Motor neuron (in vitro differentiated cells): ENCODE data around the gene GCNT2. TPM values are rescaled to one million over a fixed set of nuclear protein-coding genes. Genes with fewer than 3 reads are reported as not detected.
A peak's percentile ranks its signal among the peaks of the same experiment; 100 is the strongest.
"Not testable (repeated sequence)": the region's sequence is repeated elsewhere in the genome, so short reads cannot be mapped to it uniquely, and the experiment has no call there.

Source experiments
- ATAC-seq, 8 experiments: fragments of 200-7000 bp; cut with Tn5 transposase; replicated peaks in 6 of 8; 2 replicates each; pipeline ENCODE4 v1.8.0; 2021; ENCODE audit warnings: mild to moderate bottlenecking in 8 of 8, moderate library complexity in 8 of 8
- H3K27ac ChIP-seq, 2 donors: fragments of 250-450 bp; sonication (Bioruptor Pico); 2 replicates each; pipeline ENCODE4 v1.9.0; 2021; ENCODE audit warnings: antibody characterized with exemption in 2 of 2, mild to moderate bottlenecking in 2 of 2, moderate library complexity in 1 of 2
- H3K4me1 ChIP-seq, 2 donors: fragments of 250-450 bp; sonication (Bioruptor Pico); replicated peaks in 1 of 2; 2 replicates each; pipeline ENCODE4 v1.6.1; 2021; ENCODE audit warnings: antibody characterized with exemption in 2 of 2, mild to moderate bottlenecking in 2 of 2, moderate library complexity in 1 of 2
- H3K4me3 ChIP-seq, 5 donors: fragments of 250-450 bp; sonication (Bioruptor Pico); 2 replicates each; pipeline ENCODE4 v1.9.0; 2021; ENCODE audit warnings: antibody characterized with exemption in 5 of 5, mild to moderate bottlenecking in 5 of 5, moderate library complexity in 4 of 5
- WGBS, 10 experiments: fragments of 450-650 bp; shearing (Covaris generic); methylation state at CpG; one replicate each; pipeline ENCODE4 v1.0.0; 2022; 5-methylcytosine and 5-hydroxymethylcytosine counted together
- in situ Hi-C, 9 experiments: fragments of 400-800 bp; cut with MboI; loops; one replicate each; pipeline ENCODE4 v1.15.0; 2021; ENCODE audit warnings: low sequenced_read_pairs in 9 of 9, low pct_unique_long_range_greater_than_20kb in 2 of 9; ENCODE audit not compliant: unreplicated experiment in 9 of 9
- total RNA-seq, 8 experiments: library from RNA; unstranded; fragments of 300-600 nt; gene quantifications; 2 replicates each; pipeline versions ENCODE4 v1.2.3 to v1.2.4, GENCODE V29; 2022

The GCNT2 gene
- total RNA-seq, 8 experiments from 2014 or later, result 0.51 to 19.7 (median 8.0) TPM

- no peak for ATAC-seq
- H3K4me3 ChIP-seq, result peak overlapping the region; percentile 32 to 62 (median 41)
- peaks cover 24 to 49% of the 10 kb centered on the region in 2 donors for H3K4me1 ChIP-seq
- in situ Hi-C loops, result no loop called here
- H3K27ac ChIP-seq, result peak overlapping the region; percentile 67 to 74
- 0 to 48% (median 19%) methylated on average over 1 to 6 of the region's 6 CpGs; no CpG with 5 or more reads in 1 of the 10 experiments for WGBS, 10 experiments
These were observed 35.4 kb downstream of the GCNT2 start for GRCh38 chr6:10556589-10556988.

- in situ Hi-C loops, result no loop called here
- 15 to 100% (median 84%) methylated on average over 1 to 5 of the region's 6 CpGs; no CpG with 5 or more reads in 3 of the 10 experiments for WGBS, 10 experiments
- ATAC-seq, result no peak
- Histone ChIP-seq H3K4me3 (peak overlapping the region; percentile 32 to 62 (median 41)), H3K4me1 (peaks cover 28 to 49% of the 10 kb centered on the region in 2 donors), H3K27ac (peak overlapping the region; percentile 67 to 74)
These were observed 35.8 kb downstream of the GCNT2 start for GRCh38 chr6:10556992-10557391.

DNA sequence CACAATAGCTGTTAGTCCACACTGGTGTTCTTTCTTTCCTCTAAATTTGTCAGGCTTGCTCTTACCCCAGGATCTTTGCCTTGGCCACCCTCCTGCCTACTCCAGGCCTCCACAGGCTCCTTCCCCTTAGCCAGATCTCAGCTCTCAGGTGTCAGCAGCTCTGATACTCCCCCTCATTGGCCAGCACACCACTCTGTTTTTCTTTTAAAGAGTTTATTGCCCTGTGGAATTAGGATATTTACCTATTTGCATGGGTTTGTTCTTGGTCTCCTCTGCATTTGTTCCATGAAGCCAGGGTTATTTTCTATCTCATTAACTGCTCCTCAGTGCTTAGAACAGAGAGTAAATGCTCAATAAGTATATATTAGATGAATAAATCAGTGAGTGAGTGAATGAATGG lies 36.8 kb downstream of the GCNT2 start:
- H3K4me3 ChIP-seq, result peak overlapping the region; percentile 32 to 62 (median 41)
- in situ Hi-C loops, result no loop called here
- ATAC-seq, result no peak
- no peak overlapping the region for H3K27ac ChIP-seq
- H3K4me1 ChIP-seq, result peaks cover 31 to 49% of the 10 kb centered on the region in 2 donors

DNA sequence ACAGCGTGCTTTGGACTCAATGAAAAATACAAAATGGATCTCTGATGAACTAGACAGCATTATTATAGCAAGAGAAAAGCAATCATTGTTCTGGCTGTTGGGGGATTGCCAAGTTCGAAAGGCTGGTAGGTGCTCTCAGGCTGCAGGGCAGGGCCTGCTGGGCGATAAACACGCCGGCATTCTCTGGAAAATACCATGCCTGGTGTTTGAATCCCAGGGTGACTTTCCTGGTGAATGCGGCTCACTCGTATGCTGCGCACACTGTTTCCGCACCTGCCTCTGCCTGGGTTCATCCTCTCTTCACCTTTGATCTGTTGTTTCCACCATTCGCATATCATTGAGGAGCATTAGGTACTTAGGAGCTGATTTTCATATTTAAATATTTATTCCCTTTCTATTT lies 37.4 kb downstream of the GCNT2 start:
- 20 to 96% (median 31%) methylated on average over 1 to 10 of the region's 10 CpGs; no CpG with 5 or more reads in 2 of the 10 experiments for WGBS, 10 experiments
- in situ Hi-C loops, result no loop called here
- peaks cover 33 to 49% of the 10 kb centered on the region in 2 donors for H3K4me1 ChIP-seq
- peak overlapping the region; percentile 32 to 62 (median 41) for H3K4me3 ChIP-seq
- no peak overlapping the region for H3K27ac ChIP-seq
- peak in 3 of 8 experiments; percentile 6 to 15 (median 8) for ATAC-seq

GRCh38 chr6:10559522-10560152 lies 38.5 kb downstream of the GCNT2 start:
- WGBS, 10 experiments, result 0 to 100% (median 33%) methylated on average over 1 to 7 of the region's 9 CpGs; no CpG with 5 or more reads in 1 of the 10 experiments

DNA sequence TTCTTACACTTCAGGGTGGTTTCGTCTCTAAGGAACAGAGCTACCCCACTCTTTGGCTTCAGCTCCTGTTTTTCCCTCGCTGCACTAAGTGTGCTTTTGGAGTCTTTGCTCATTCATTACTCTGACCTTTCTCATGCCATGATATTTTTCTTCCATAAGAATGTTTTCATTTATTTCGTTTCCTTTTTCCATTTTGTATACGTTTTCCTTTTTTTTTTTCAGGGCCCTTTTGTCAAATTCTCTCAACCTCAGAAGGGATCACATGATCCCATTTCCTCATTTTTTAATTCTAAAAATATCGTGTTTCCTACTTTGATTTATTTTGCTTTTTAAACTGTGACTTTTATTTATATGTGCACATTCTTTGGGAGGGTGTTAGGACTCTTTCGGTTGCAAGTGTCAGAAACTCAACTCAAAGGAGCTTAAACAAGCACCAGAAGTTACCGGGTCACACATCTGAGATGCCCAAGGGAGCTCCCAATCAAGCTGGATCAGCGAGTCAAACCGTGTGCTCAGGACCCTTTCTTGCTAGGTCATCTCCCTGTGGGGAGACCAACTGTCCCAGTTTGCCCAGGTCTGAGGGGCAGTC lies 40.6 kb downstream of the GCNT2 start:
- in situ Hi-C loops, result no loop called here
- peak overlapping the region in 1 of 5 donors; percentile 62 for H3K4me3 ChIP-seq

More at GRCh38 chr6:10559522-10560152, 38.5 kb downstream of the GCNT2 start:
- Histone ChIP-seq H3K27ac (peak overlapping the region; percentile 48 to 61), H3K4me3 (peak overlapping the region; percentile 32 to 62 (median 41)), H3K4me1 (peaks cover 31 to 48% of the 10 kb centered on the region in 2 donors)
- ATAC-seq, result peak in 5 of 8 experiments; percentile 11 to 42 (median 33)
- in situ Hi-C loops, result no loop called here

DNA sequence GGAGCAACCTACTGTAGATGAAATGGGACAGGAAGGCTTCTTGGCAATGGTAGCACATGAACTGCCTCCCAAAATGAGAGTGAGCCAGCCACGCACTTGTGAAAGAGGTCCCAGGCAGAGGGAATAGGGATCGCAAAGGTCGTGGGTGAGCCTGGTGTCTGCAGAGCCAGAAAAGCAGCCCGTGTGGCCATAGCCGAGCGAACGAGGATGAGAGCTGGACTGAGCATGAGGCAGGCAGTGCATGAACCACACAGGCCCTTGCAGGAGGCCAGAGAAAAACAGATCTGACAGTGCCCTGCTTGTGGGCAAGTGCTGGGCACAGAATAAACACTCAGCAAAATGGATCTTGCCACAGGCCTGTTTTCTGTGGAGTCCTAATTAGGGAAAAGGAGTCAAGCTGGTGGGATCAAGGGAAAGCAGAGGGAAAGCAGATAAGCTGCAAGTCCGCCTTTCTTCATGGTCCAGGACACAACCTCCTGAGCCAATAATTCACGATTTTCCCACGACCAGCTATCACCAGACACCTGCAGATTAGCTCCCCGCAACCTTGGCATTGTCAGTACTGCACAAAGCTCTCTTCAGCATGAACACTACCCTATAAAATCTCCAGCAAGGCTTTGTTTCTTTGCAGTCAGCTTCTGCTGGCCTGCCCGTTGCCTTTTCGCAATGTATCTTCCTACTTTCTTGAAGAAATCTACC lies 44.0 kb downstream of the GCNT2 start:
- WGBS, 10 experiments, result 14 to 97% (median 70%) methylated on average over 2 to 10 of the region's 13 CpGs; no CpG with 5 or more reads in 2 of the 10 experiments
- Histone ChIP-seq H3K27ac (no peak overlapping the region), H3K4me1 (peaks cover 13 to 22% of the 10 kb centered on the region in 2 donors), H3K4me3 (no peak overlapping the region)
- ATAC-seq, result no peak
- in situ Hi-C loops, result no loop called here

More for the DNA sequence above, 40.6 kb downstream of the GCNT2 start:
- 12 to 92% (median 74%) methylated on average over 2 to 9 of the region's 9 CpGs for WGBS, 10 experiments
- no peak overlapping the region for H3K27ac ChIP-seq
- ATAC-seq, result no peak
- peaks cover 23 to 38% of the 10 kb centered on the region in 2 donors for H3K4me1 ChIP-seq

GRCh38 chr6:10565913-10566312 lies 44.8 kb downstream of the GCNT2 start:
- in situ Hi-C loops, result no loop called here
- Histone ChIP-seq H3K4me3 (no peak overlapping the region), H3K27ac (no peak overlapping the region), H3K4me1 (peaks cover 5 to 19% of the 10 kb centered on the region in 2 donors)
- 11 to 100% (median 58%) methylated on average over 2 to 9 of the region's 9 CpGs; no CpG with 5 or more reads in 1 of the 10 experiments for WGBS, 10 experiments
- ATAC-seq, result no peak

GRCh38 chr6:10567256-10568026 lies 46.3 kb downstream of the GCNT2 start:
- 18 to 98% (median 77%) methylated on average over 2 to 6 of the region's 6 CpGs; no CpG with 5 or more reads in 1 of the 10 experiments for WGBS, 10 experiments
- in situ Hi-C loops, result no loop called here
- H3K4me3 ChIP-seq, result no peak overlapping the region
- peaks cover 0 to 6% of the 10 kb centered on the region in 2 donors for H3K4me1 ChIP-seq
- ATAC-seq, result no peak
- no peak overlapping the region for H3K27ac ChIP-seq

GRCh38 chr6:10569392-10570127 lies 48.4 kb downstream of the GCNT2 start:
- Histone ChIP-seq H3K4me1 (peaks cover 0 to 4% of the 10 kb centered on the region in 2 donors), H3K4me3 (no peak overlapping the region), H3K27ac (no peak overlapping the region)
- in situ Hi-C loops, result no loop called here
- 23 to 100% (median 86%) methylated on average over 1 to 5 of the region's 5 CpGs for WGBS, 10 experiments
- ATAC-seq, result no peak

- H3K27ac ChIP-seq, H3K4me1 ChIP-seq, in situ Hi-C loops, H3K4me3 ChIP-seq, ATAC-seq: not testable (repeated sequence)
- WGBS, 10 experiments, result 80 to 100% (median 80%) methylated on average over 1 of the region's 5 CpGs; no CpG with 5 or more reads in 7 of the 10 experiments
These were observed 54.4 kb downstream of the GCNT2 start for GRCh38 chr6:10575519-10575918.

GRCh38 chr6:10576226-10576625 lies 55.1 kb downstream of the GCNT2 start:
- in situ Hi-C loops, result no loop called here
- H3K4me1 ChIP-seq, result peaks cover 3 to 8% of the 10 kb centered on the region in 2 donors
- WGBS, 10 experiments, result 0 to 95% (median 67%) methylated on average over 1 to 4 of the region's 4 CpGs; no CpG with 5 or more reads in 1 of the 10 experiments
- no peak overlapping the region for H3K27ac ChIP-seq
- no peak for ATAC-seq
- H3K4me3 ChIP-seq, result no peak overlapping the region
